ENCODE results near the gene MAP3K1.

The MAP3K1 gene

GRCh38 chr5:56833325-56833724 is 18.0 kb downstream of the MAP3K1 start:
- WGBS (ENCODE audit: insufficient coverage) = 74% methylated on average over 2 of the region's 4 CpGs
- H3K36me3 ChIP-seq (ENCODE audit: control insufficient read depth in 4 of 4, insufficient read depth in 4 of 4, low read length in 3 of 4) = no peaks in the 10 kb centered on the region
- no peaks in the 10 kb centered on the region for H3K27me3 ChIP-seq (replicated peaks in 2 of 5; ENCODE audit: control insufficient read depth in 4 of 5, insufficient read depth in 5 of 5, low read length in 4 of 5)
- DNase-seq = no peak
- no peaks in the 10 kb centered on the region for H3K9me3 ChIP-seq (ENCODE audit: control extremely low read depth in 1 of 5, control insufficient read depth in 4 of 5, insufficient read depth in 2 of 5, low read depth in 1 of 5, low read length in 4 of 5)
- peaks cover 10 to 46% (median 19%) of the 10 kb centered on the region in 4 experiments for H3K4me1 ChIP-seq (ENCODE audit: control extremely low read depth in 1 of 4, control insufficient read depth in 4 of 4, insufficient read depth in 4 of 4, low read length in 3 of 4)
- CTCF ChIA-PET = interaction anchor here (1.0 to 12.3 kb wide), 7 partner anchors 9 to 898 kb away, joined by 3 to 264 read pairs (median 4); no protein-coding TSS in a partner anchor
- no peak overlapping the region for H3K4me3 ChIP-seq (ENCODE audit: control insufficient read depth in 1 of 7, extremely low read depth in 1 of 7, insufficient read depth in 4 of 7, low read depth in 2 of 7, low read length in 6 of 7)
- no peak overlapping the region for H3K27ac ChIP-seq (ENCODE audit: insufficient read depth in 1 of 2, low read depth in 1 of 2, low read length in 2 of 2, poor library complexity in 1 of 2, severe bottlenecking in 2 of 2)
- POLR2A ChIA-PET = no interaction called here

- no peak overlapping the region for H3K4me3 ChIP-seq (ENCODE audit: control insufficient read depth in 1 of 7, extremely low read depth in 1 of 7, insufficient read depth in 4 of 7, low read depth in 2 of 7, low read length in 6 of 7)
- no peak overlapping the region for H3K27ac ChIP-seq (ENCODE audit: insufficient read depth in 1 of 2, low read depth in 1 of 2, low read length in 2 of 2, poor library complexity in 1 of 2, severe bottlenecking in 2 of 2)
- H3K27me3 ChIP-seq (replicated peaks in 2 of 5; ENCODE audit: control insufficient read depth in 4 of 5, insufficient read depth in 5 of 5, low read length in 4 of 5) = no peaks in the 10 kb centered on the region
- no peak for DNase-seq
- no peaks in the 10 kb centered on the region for H3K36me3 ChIP-seq (ENCODE audit: control insufficient read depth in 4 of 4, insufficient read depth in 4 of 4, low read length in 3 of 4)
- peaks cover 11 to 36% (median 23%) of the 10 kb centered on the region in 4 experiments for H3K4me1 ChIP-seq (ENCODE audit: control extremely low read depth in 1 of 4, control insufficient read depth in 4 of 4, insufficient read depth in 4 of 4, low read length in 3 of 4)
- POLR2A ChIA-PET = no interaction called here
- CTCF ChIA-PET = interaction anchor here (0.9 to 12.3 kb wide), 21 partner anchors 7 to 901 kb away, joined by 3 to 264 read pairs (median 5); no protein-coding TSS in a partner anchor
- WGBS (ENCODE audit: insufficient coverage) = 58% methylated on average over 2 of the region's 3 CpGs
- no peaks in the 10 kb centered on the region for H3K9me3 ChIP-seq (ENCODE audit: control extremely low read depth in 1 of 5, control insufficient read depth in 4 of 5, insufficient read depth in 2 of 5, low read depth in 1 of 5, low read length in 4 of 5)
These were observed 22.0 kb downstream of the MAP3K1 start for GRCh38 chr5:56837381-56837780.

- H3K9me3 ChIP-seq (ENCODE audit: control extremely low read depth in 1 of 5, control insufficient read depth in 4 of 5, insufficient read depth in 2 of 5, low read depth in 1 of 5, low read length in 4 of 5) = no peaks in the 10 kb centered on the region
- H3K4me1 ChIP-seq (ENCODE audit: control extremely low read depth in 1 of 4, control insufficient read depth in 4 of 4, insufficient read depth in 4 of 4, low read length in 3 of 4) = peaks cover 11 to 36% (median 23%) of the 10 kb centered on the region in 4 experiments
- ChIA-PET POLR2A (interaction anchor here (1.2 kb wide), 1 partner anchor 567 kb away, joined by 3 read pairs; no protein-coding TSS in a partner anchor), CTCF (interaction anchor here (1.0 to 12.3 kb wide), 27 partner anchors 8 to 902 kb away, joined by 3 to 264 read pairs (median 4); no protein-coding TSS in a partner anchor)
- no peaks in the 10 kb centered on the region for H3K27me3 ChIP-seq (replicated peaks in 2 of 5; ENCODE audit: control insufficient read depth in 4 of 5, insufficient read depth in 5 of 5, low read length in 4 of 5)
- no peak overlapping the region for H3K4me3 ChIP-seq (ENCODE audit: control insufficient read depth in 1 of 7, extremely low read depth in 1 of 7, insufficient read depth in 4 of 7, low read depth in 2 of 7, low read length in 6 of 7)
- peaks cover 0 to 3% (median 0%) of the 10 kb centered on the region in 4 experiments for H3K36me3 ChIP-seq (ENCODE audit: control insufficient read depth in 4 of 4, insufficient read depth in 4 of 4, low read length in 3 of 4)
- no peak overlapping the region for H3K27ac ChIP-seq (ENCODE audit: insufficient read depth in 1 of 2, low read depth in 1 of 2, low read length in 2 of 2, poor library complexity in 1 of 2, severe bottlenecking in 2 of 2)
- no peak for DNase-seq
- WGBS (ENCODE audit: insufficient coverage) = no CpG with 5 or more reads among the region's 1 CpG
These were observed 22.6 kb downstream of the MAP3K1 start for GRCh38 chr5:56837956-56838355.

GRCh38 chr5:56838409-56839039 is 23.2 kb downstream of the MAP3K1 start:
- ChIA-PET POLR2A (interaction anchor here (1.2 kb wide), 1 partner anchor 568 kb away, joined by 3 read pairs; no protein-coding TSS in a partner anchor), CTCF (interaction anchor here (0.7 to 12.3 kb wide), 30 partner anchors 9 to 903 kb away, joined by 3 to 264 read pairs (median 4); no protein-coding TSS in a partner anchor)
- Histone ChIP-seq H3K4me1 (ENCODE audit: control extremely low read depth in 1 of 4, control insufficient read depth in 4 of 4, insufficient read depth in 4 of 4, low read length in 3 of 4) (peaks cover 11 to 31% (median 19%) of the 10 kb centered on the region in 4 experiments), H3K36me3 (ENCODE audit: control insufficient read depth in 4 of 4, insufficient read depth in 4 of 4, low read length in 3 of 4) (peaks cover 0 to 6% (median 0%) of the 10 kb centered on the region in 4 experiments), H3K9me3 (ENCODE audit: control extremely low read depth in 1 of 5, control insufficient read depth in 4 of 5, insufficient read depth in 2 of 5, low read depth in 1 of 5, low read length in 4 of 5) (no peaks in the 10 kb centered on the region), H3K27me3 (replicated peaks in 2 of 5; ENCODE audit: control insufficient read depth in 4 of 5, insufficient read depth in 5 of 5, low read length in 4 of 5) (no peaks in the 10 kb centered on the region), H3K27ac (ENCODE audit: insufficient read depth in 1 of 2, low read depth in 1 of 2, low read length in 2 of 2, poor library complexity in 1 of 2, severe bottlenecking in 2 of 2) (peak overlapping the region in 1 of 2 experiments; percentile 31), H3K4me3 (ENCODE audit: control insufficient read depth in 1 of 7, extremely low read depth in 1 of 7, insufficient read depth in 4 of 7, low read depth in 2 of 7, low read length in 6 of 7) (peak overlapping the region in 5 of 7 experiments; percentile 20 to 70 (median 41))
- peak; percentile 71 to 81 (median 77) for DNase-seq
- 47% methylated on average over 3 of the region's 4 CpGs for WGBS (ENCODE audit: insufficient coverage)

- Histone ChIP-seq H3K27me3 (replicated peaks in 2 of 5; ENCODE audit: control insufficient read depth in 4 of 5, insufficient read depth in 5 of 5, low read length in 4 of 5) (no peaks in the 10 kb centered on the region), H3K36me3 (ENCODE audit: control insufficient read depth in 4 of 4, insufficient read depth in 4 of 4, low read length in 3 of 4) (peaks cover 0 to 6% (median 0%) of the 10 kb centered on the region in 4 experiments), H3K4me1 (ENCODE audit: control extremely low read depth in 1 of 4, control insufficient read depth in 4 of 4, insufficient read depth in 4 of 4, low read length in 3 of 4) (peaks cover 11 to 31% (median 18%) of the 10 kb centered on the region in 4 experiments), H3K27ac (ENCODE audit: insufficient read depth in 1 of 2, low read depth in 1 of 2, low read length in 2 of 2, poor library complexity in 1 of 2, severe bottlenecking in 2 of 2) (peak overlapping the region in 1 of 2 experiments; percentile 31), H3K4me3 (ENCODE audit: control insufficient read depth in 1 of 7, extremely low read depth in 1 of 7, insufficient read depth in 4 of 7, low read depth in 2 of 7, low read length in 6 of 7) (peak overlapping the region in 3 of 7 experiments; percentile 35 to 70 (median 58)), H3K9me3 (ENCODE audit: control extremely low read depth in 1 of 5, control insufficient read depth in 4 of 5, insufficient read depth in 2 of 5, low read depth in 1 of 5, low read length in 4 of 5) (no peaks in the 10 kb centered on the region)
- DNase-seq = no peak
- WGBS (ENCODE audit: insufficient coverage) = 62% methylated on average over 3 of the region's 4 CpGs
- POLR2A ChIA-PET = interaction anchor here (1.2 kb wide), 1 partner anchor 568 kb away, joined by 3 read pairs; no protein-coding TSS in a partner anchor
- CTCF ChIA-PET = interaction anchor here (0.7 to 12.3 kb wide), 19 partner anchors 9 to 903 kb away, joined by 3 to 264 read pairs (median 5); no protein-coding TSS in a partner anchor
These were observed 23.7 kb downstream of the MAP3K1 start for GRCh38 chr5:56839062-56839461.

- H3K4me1 ChIP-seq (ENCODE audit: control extremely low read depth in 1 of 4, control insufficient read depth in 4 of 4, insufficient read depth in 4 of 4, low read length in 3 of 4) = peaks cover 13 to 35% (median 21%) of the 10 kb centered on the region in 4 experiments
- CTCF ChIA-PET = interaction anchor here (0.6 to 12.3 kb wide), 3 partner anchors 550 to 906 kb away, joined by 3 to 264 read pairs (median 3); no protein-coding TSS in a partner anchor
- H3K4me3 ChIP-seq (ENCODE audit: control insufficient read depth in 1 of 7, extremely low read depth in 1 of 7, insufficient read depth in 4 of 7, low read depth in 2 of 7, low read length in 6 of 7) = no peak overlapping the region
- no peaks in the 10 kb centered on the region for H3K9me3 ChIP-seq (ENCODE audit: control extremely low read depth in 1 of 5, control insufficient read depth in 4 of 5, insufficient read depth in 2 of 5, low read depth in 1 of 5, low read length in 4 of 5)
- 100% methylated on average over 5 of the region's 7 CpGs for WGBS (ENCODE audit: insufficient coverage)
- no peak overlapping the region for H3K27ac ChIP-seq (ENCODE audit: insufficient read depth in 1 of 2, low read depth in 1 of 2, low read length in 2 of 2, poor library complexity in 1 of 2, severe bottlenecking in 2 of 2)
- H3K27me3 ChIP-seq (replicated peaks in 2 of 5; ENCODE audit: control insufficient read depth in 4 of 5, insufficient read depth in 5 of 5, low read length in 4 of 5) = no peaks in the 10 kb centered on the region
- POLR2A ChIA-PET = no interaction called here
- H3K36me3 ChIP-seq (ENCODE audit: control insufficient read depth in 4 of 4, insufficient read depth in 4 of 4, low read length in 3 of 4) = peaks cover 0 to 6% (median 0%) of the 10 kb centered on the region in 4 experiments
- DNase-seq = no peak
These were observed 25.2 kb downstream of the MAP3K1 start for GRCh38 chr5:56840597-56840996.

GRCh38 chr5:56845277-56845676 is 29.9 kb downstream of the MAP3K1 start:
- Histone ChIP-seq H3K4me3 (ENCODE audit: control insufficient read depth in 1 of 7, extremely low read depth in 1 of 7, insufficient read depth in 4 of 7, low read depth in 2 of 7, low read length in 6 of 7) (no peak overlapping the region), H3K27ac (ENCODE audit: insufficient read depth in 1 of 2, low read depth in 1 of 2, low read length in 2 of 2, poor library complexity in 1 of 2, severe bottlenecking in 2 of 2) (no peak overlapping the region), H3K27me3 (replicated peaks in 2 of 5; ENCODE audit: control insufficient read depth in 4 of 5, insufficient read depth in 5 of 5, low read length in 4 of 5) (no peaks in the 10 kb centered on the region), H3K4me1 (ENCODE audit: control extremely low read depth in 1 of 4, control insufficient read depth in 4 of 4, insufficient read depth in 4 of 4, low read length in 3 of 4) (peaks cover 3 to 14% (median 10%) of the 10 kb centered on the region in 4 experiments), H3K9me3 (ENCODE audit: control extremely low read depth in 1 of 5, control insufficient read depth in 4 of 5, insufficient read depth in 2 of 5, low read depth in 1 of 5, low read length in 4 of 5) (no peaks in the 10 kb centered on the region), H3K36me3 (ENCODE audit: control insufficient read depth in 4 of 4, insufficient read depth in 4 of 4, low read length in 3 of 4) (peaks cover 0 to 6% (median 0%) of the 10 kb centered on the region in 4 experiments)
- ChIA-PET CTCF (interaction anchor here (12.3 kb wide), 1 partner anchor 577 kb away, joined by 264 read pairs; no protein-coding TSS in a partner anchor), POLR2A (no interaction called here)
- 20% methylated on average over 1 of the region's 2 CpGs for WGBS (ENCODE audit: insufficient coverage)
- peak in 2 of 3 donors; percentile 35 to 45 for DNase-seq

All from common myeloid progenitor, CD34-positive (primary cell).